ENCODE data around the gene AMDHD1.

AMDHD1 gene

GRCh38 chr12:95995238-95996031, 52.3 kb downstream of the AMDHD1 start:
- no peaks in the 10 kb centered on the region for H3K4me1 ChIP-seq (ENCODE audit: control insufficient read depth, insufficient read depth, low read length)
- H3K9me3 ChIP-seq (ENCODE audit: control insufficient read depth, insufficient read depth, low read depth, low read length), result no peaks in the 10 kb centered on the region
- H3K4me3 ChIP-seq (ENCODE audit: low read depth, low read length), result no peak overlapping the region
- H3K27ac ChIP-seq (ENCODE audit: extremely low read depth, low read depth, low read length), result no peak overlapping the region
- TF ChIP-seq HIC1 (tag by site-specific recombination; IDR thresholded peaks at IDR 0.05) (no peak), ZNF544 (tag by site-specific recombination; IDR thresholded peaks at IDR 0.05) (no peak), ZNF302 (tag by site-specific recombination; IDR thresholded peaks at IDR 0.05; ENCODE audit: low read depth) (no peak), ZNF488 (tag by site-specific recombination; IDR thresholded peaks at IDR 0.05) (no peak), ZNF596 (tag by site-specific recombination; IDR thresholded peaks at IDR 0.05) (no peak), ZNF521 (tag by site-specific recombination; IDR thresholded peaks at IDR 0.05) (no peak), ZNF707 (tag by site-specific recombination; IDR thresholded peaks at IDR 0.05) (no peak), KLF7 (tag by site-specific recombination; IDR thresholded peaks at IDR 0.05; ENCODE audit: borderline replicate concordance) (no peak), ZNF18 (tag by site-specific recombination; IDR thresholded peaks at IDR 0.05) (no peak), ZNF701 (tag by site-specific recombination; IDR thresholded peaks at IDR 0.05) (no peak), BCL6B (tag by site-specific recombination; IDR thresholded peaks at IDR 0.05) (no peak)
- H3K36me3 ChIP-seq (ENCODE audit: control insufficient read depth in 2 of 2, insufficient read depth in 1 of 2, low read length in 2 of 2), result peaks cover 0 to 11% of the 10 kb centered on the region in 2 experiments; a peak in 2 of 3 replicates
- ChIA-PET POLR2A (no interaction called here), CTCF (interaction anchor here (0.5 to 5.6 kb wide), 5 partner anchors 36 to 204 kb away, joined by 3 to 58 read pairs (median 5); no protein-coding TSS in a partner anchor)

GRCh38 chr12:95996034-95996658, 53.0 kb downstream of the AMDHD1 start, which contains the start of gene HAL:
HAL (minus strand) TSS chr12:95996344; CDS start chr12:95995910, 434 bp downstream.
- Histone ChIP-seq H3K4me1 (ENCODE audit: control insufficient read depth, insufficient read depth, low read length) (no peaks in the 10 kb centered on the region), H3K4me3 (ENCODE audit: low read depth, low read length) (no peak within 1 kb of the TSS), H3K36me3 (ENCODE audit: control insufficient read depth in 2 of 2, insufficient read depth in 1 of 2, low read length in 2 of 2) (peaks cover 3 to 16% of the 10 kb centered on the region in 2 experiments; a peak in 2 of 3 replicates), H3K9me3 (ENCODE audit: control insufficient read depth, insufficient read depth, low read depth, low read length) (no peaks in the 10 kb centered on the region), H3K27ac (ENCODE audit: extremely low read depth, low read depth, low read length) (no peak within 1 kb of the TSS)
- TF ChIP-seq ZNF777 (tag by site-specific recombination; IDR thresholded peaks at IDR 0.05; ENCODE audit: borderline replicate concordance), result no peak
- POLR2A ChIA-PET, result no interaction called here
- CTCF ChIA-PET, result interaction anchor here (0.6 to 5.6 kb wide), 3 partner anchors 14 to 78 kb away, joined by 3 to 58 read pairs (median 5); no protein-coding TSS in a partner anchor

GRCh38 chr12:95997276-95997675, 54.1 kb downstream of the AMDHD1 start:
- POLR2A ChIA-PET, result no interaction called here
- no peak overlapping the region for H3K27ac ChIP-seq (ENCODE audit: extremely low read depth, low read depth, low read length)
- H3K9me3 ChIP-seq (ENCODE audit: control insufficient read depth, insufficient read depth, low read depth, low read length), result no peaks in the 10 kb centered on the region
- H3K4me1 ChIP-seq (ENCODE audit: control insufficient read depth, insufficient read depth, low read length), result no peaks in the 10 kb centered on the region
- TF ChIP-seq ZNF2 (tag by site-specific recombination; IDR thresholded peaks at IDR 0.05) (no peak), REPIN1 (tag by site-specific recombination; IDR thresholded peaks at IDR 0.05; ENCODE audit: low read depth) (no peak), ZNF580 (tag by site-specific recombination; IDR thresholded peaks at IDR 0.05) (no peak), KLF17 (tag by site-specific recombination; IDR thresholded peaks at IDR 0.05) (no peak), ZNF600 (tag by site-specific recombination; IDR thresholded peaks at IDR 0.05) (no peak), ZSCAN23 (tag by site-specific recombination; IDR thresholded peaks at IDR 0.05) (no peak)
- no peak overlapping the region for H3K4me3 ChIP-seq (ENCODE audit: low read depth, low read length)
- H3K36me3 ChIP-seq (ENCODE audit: control insufficient read depth in 2 of 2, insufficient read depth in 1 of 2, low read length in 2 of 2), result peaks cover 8 to 20% of the 10 kb centered on the region in 2 experiments; a peak in 2 of 3 replicates
- CTCF ChIA-PET, result interaction anchor here (0.6 to 5.6 kb wide), 5 partner anchors 10 to 520 kb away, joined by 3 to 58 read pairs (median 9); no protein-coding TSS in a partner anchor

Measured in HEK293 (cell line).